Neural cell (in vitro differentiated cells): Measurements from ENCODE around the gene CDH5. TPM values are rescaled to one million over a fixed set of nuclear protein-coding genes. Genes with fewer than 3 reads are reported as not detected.

Experiments used
- H2AFZ ChIP-seq: fragments of 200-600, 300-800 bp; sonication (generic), shearing (Covaris generic); 2 replicates; pipeline ENCODE4 v1.6.0; 2014; ENCODE audit warnings: low read depth, mild to moderate bottlenecking, antibody characterized with exemption, low read length, moderate library complexity
- H3F3A ChIP-seq: fragments of 200-600 bp; shearing (Covaris generic); 2 replicates; pipeline ENCODE4 v1.6.1; 2016; ENCODE audit warnings: mild to moderate bottlenecking, moderate library complexity, mixed read lengths, antibody characterized with exemption, low read length; ENCODE audit not compliant: insufficient read depth, poor library complexity, severe bottlenecking
- H3K27ac ChIP-seq: fragments of 200-600, 300-800 bp; sonication (generic), shearing (Covaris generic); 2 replicates; pipeline ENCODE4 v1.5.1; 2014; ENCODE audit warnings: mild to moderate bottlenecking, low read length, moderate library complexity
- H3K27me3 ChIP-seq: fragments of 300-800, 200-600 bp; sonication (generic), shearing (Covaris generic); 2 replicates; pipeline ENCODE4 v1.6.0; 2014; ENCODE audit warnings: mild to moderate bottlenecking, low read depth, low read length, moderate library complexity; ENCODE audit not compliant: insufficient read depth
- H3K36me3 ChIP-seq: fragments of 300-800, 200-600 bp; sonication (generic), shearing (Covaris generic); 2 replicates; pipeline ENCODE4 v1.5.1; 2014; ENCODE audit warnings: mild to moderate bottlenecking, antibody characterized with exemption, low read length, moderate library complexity; ENCODE audit not compliant: insufficient read depth
- H3K4me2 ChIP-seq: fragments of 300-800, 200-600 bp; sonication (generic), shearing (Covaris generic); 2 replicates; pipeline ENCODE4 v1.6.0; 2014; ENCODE audit warnings: mild to moderate bottlenecking, low read length
- H3K4me3 ChIP-seq: fragments of 300-800, 200-600 bp; sonication (generic), shearing (Covaris generic); 2 replicates; pipeline ENCODE4 v1.5.1; 2014; ENCODE audit warnings: mild to moderate bottlenecking, low read length, moderate library complexity
- H3K79me2 ChIP-seq: fragments of 200-600 bp; shearing (Covaris generic); replicated peaks from 2 replicates; pipeline ENCODE4 v1.6.0; 2014; ENCODE audit warnings: mild to moderate bottlenecking, low read length, moderate library complexity; ENCODE audit not compliant: insufficient read depth
- H3K9ac ChIP-seq: fragments of 300-800, 200-600 bp; sonication (generic), shearing (Covaris generic); 2 replicates; pipeline ENCODE4 v1.6.1; 2016; ENCODE audit warnings: mild to moderate bottlenecking, low read length, mixed read lengths
- H3K9me2 ChIP-seq: fragments of 200-600 bp; shearing (Covaris generic); 2 replicates; pipeline ENCODE4 v1.6.1; 2016; ENCODE audit warnings: mild to moderate bottlenecking, low read length, mixed read lengths; ENCODE audit not compliant: insufficient read depth
- H3K9me3 ChIP-seq: fragments of 200-600, 300-800 bp; sonication (generic), shearing (Covaris generic); 2 replicates; pipeline ENCODE4 v1.6.1; 2016; ENCODE audit warnings: mild to moderate bottlenecking, mixed run types, low read length, moderate library complexity, mixed read lengths
- H4K20me1 ChIP-seq: fragments of 200-600 bp; shearing (Covaris generic); 2 replicates; pipeline ENCODE4 v1.6.1; 2016; ENCODE audit warnings: mild to moderate bottlenecking, mixed run types; ENCODE audit not compliant: insufficient read depth
- CTCF ChIP-seq: fragments of 450-650 bp; IDR thresholded peaks from 2 replicates; pipeline ENCODE4 v1.5.1; 2014; ENCODE audit warnings: antibody characterized with exemption, mild to moderate bottlenecking, moderate library complexity; ENCODE audit not compliant: poor library complexity, severe bottlenecking
- EP300 ChIP-seq: fragments of 450-650 bp; conservative IDR thresholded peaks from 2 replicates; pipeline ENCODE4 v1.6.1; 2014; ENCODE audit warnings: antibody characterized with exemption, mild to moderate bottlenecking, moderate library complexity; ENCODE audit not compliant: poor library complexity, severe bottlenecking
- MXI1 ChIP-seq: fragments of 450-650 bp; conservative IDR thresholded peaks from 2 replicates; pipeline ENCODE4 v1.6.1; 2014; ENCODE audit warnings: antibody characterized with exemption, mild to moderate bottlenecking; ENCODE audit not compliant: poor library complexity, severe bottlenecking
- POLR2AphosphoS5 ChIP-seq: IDR thresholded peaks from 2 replicates; pipeline ENCODE4 v1.6.1; 2012
- RAD21 ChIP-seq: fragments of 450-650 bp; conservative IDR thresholded peaks from 2 replicates; pipeline ENCODE4 v1.6.1; 2014; ENCODE audit warnings: antibody characterized with exemption, mild to moderate bottlenecking, moderate library complexity
- REST ChIP-seq: IDR thresholded peaks from 2 replicates; pipeline ENCODE4 v1.6.1; 2012; ENCODE audit warnings: borderline replicate concordance
- SMC3 ChIP-seq: fragments of 450-650 bp; conservative IDR thresholded peaks from 2 replicates; pipeline ENCODE4 v1.6.1; 2014; ENCODE audit warnings: antibody characterized with exemption, mild to moderate bottlenecking, moderate library complexity; ENCODE audit not compliant: poor library complexity
- TAF1 ChIP-seq: IDR thresholded peaks from 2 replicates; pipeline ENCODE4 v1.6.1; 2012; ENCODE audit warnings: low read depth
- polyA plus RNA-seq: library from polyadenylated mRNA; depleted of rRNA; stranded (reverse); fragments of >200 nt; gene quantifications from 2 replicates; pipeline ENCODE4 v1.2.3, GENCODE V29; 2014

Gene CDH5
- polyA plus RNA-seq, 1 donor from 2014 or later: not detected

- TF ChIP-seq RAD21: no peak
These were observed 7.5 kb upstream of the CDH5 start (continued) for GRCh38 chr16:66359012-66359411.

- no peak overlapping the region for H2AFZ ChIP-seq
- no peak overlapping the region for H3K27ac ChIP-seq
These were observed 6.5 kb upstream of the CDH5 start for GRCh38 chr16:66359811-66360608.

GRCh38 chr16:66360624-66361324, 5.7 kb upstream of the CDH5 start:
- H3K36me3 ChIP-seq: no peaks in the 10 kb centered on the region
- H4K20me1 ChIP-seq: no peaks in the 10 kb centered on the region
- H2AFZ ChIP-seq: no peak overlapping the region
- no peak overlapping the region for H3K9ac ChIP-seq
- no peak overlapping the region for H3K27ac ChIP-seq
- TF ChIP-seq TAF1 (no peak), EP300 (no peak), MXI1 (no peak), CTCF (no peak), SMC3 (no peak), POLR2AphosphoS5 (no peak)
- H3K9me2 ChIP-seq: no peaks in the 10 kb centered on the region
- H3K9me3 ChIP-seq: no peaks in the 10 kb centered on the region
- H3K4me2 ChIP-seq: no peak overlapping the region
- H3K79me2 ChIP-seq: no peaks in the 10 kb centered on the region
- no peak overlapping the region for H3K4me3 ChIP-seq
- H3K27me3 ChIP-seq: no peaks in the 10 kb centered on the region
- no peaks in the 10 kb centered on the region for H3F3A ChIP-seq

More at GRCh38 chr16:66359811-66360608, 6.5 kb upstream of the CDH5 start:
- Histone ChIP-seq H3K27me3 (no peaks in the 10 kb centered on the region), H3K4me2 (no peak overlapping the region), H3K9me3 (no peaks in the 10 kb centered on the region), H3F3A (no peaks in the 10 kb centered on the region), H4K20me1 (no peaks in the 10 kb centered on the region), H3K9ac (no peak overlapping the region), H3K9me2 (no peaks in the 10 kb centered on the region), H3K36me3 (no peaks in the 10 kb centered on the region), H3K79me2 (no peaks in the 10 kb centered on the region), H3K4me3 (no peak overlapping the region)
- no peak for TF ChIP-seq EP300
- no peak for TF ChIP-seq REST
- no peak for TF ChIP-seq TAF1
- no peak for TF ChIP-seq MXI1
